ACHN (cell line): ENCODE results near the gene CDKN2D.
"Not testable (repeated sequence)": the region's sequence is repeated elsewhere in the genome, so short reads cannot be mapped to it uniquely, and the experiment has no call there.

Experiments used
- DNase-seq: peaks from one replicate; pipeline ENCODE4 v3.0.0-alpha.2; 2015
- in situ Hi-C: cut with HindIII; loops from 2 replicates; pipeline ENCODE4 v1.10.0; 2017; ENCODE audit warnings: low sequenced_read_pairs, low pct_ligation_motif_present, low pct_unique_long_range_greater_than_20kb

The CDKN2D gene

GRCh38 chr19:10583036-10583776 is 14.4 kb upstream of the CDKN2D start:
- no peak for DNase-seq
- in situ Hi-C loops: no loop called here

- DNase-seq: no peak
- in situ Hi-C loops: no loop called here
These were observed 13.3 kb upstream of the CDKN2D start for GRCh38 chr19:10582091-10582490.

- in situ Hi-C loops: no loop called here
- DNase-seq: peak; percentile 91
These were observed 12.3 kb upstream of the CDKN2D start for GRCh38 chr19:10580979-10581631.

GRCh38 chr19:10577951-10578350 is 9.2 kb upstream of the CDKN2D start:
- no peak for DNase-seq
- in situ Hi-C loops: no loop called here

GRCh38 chr19:10575011-10575716 is 6.4 kb upstream of the CDKN2D start:
- no peak for DNase-seq
- in situ Hi-C loops: no loop called here

- in situ Hi-C loops: no loop called here
These were observed 5.7 kb upstream of the CDKN2D start for GRCh38 chr19:10574462-10574861.

GRCh38 chr19:10573793-10574192 is 5.0 kb upstream of the CDKN2D start:
- DNase-seq, in situ Hi-C loops: not testable (repeated sequence)

More at GRCh38 chr19:10574462-10574861, 5.7 kb upstream of the CDKN2D start:
- no peak for DNase-seq

GRCh38 chr19:10568062-10568825 is 535 bp downstream of the CDKN2D start:
- DNase-seq: peak; percentile 35
- in situ Hi-C loops: no loop called here

- DNase-seq: no peak
- in situ Hi-C loops: no loop called here
These were observed 1.1 kb downstream of the CDKN2D start for GRCh38 chr19:10567656-10568055.

GRCh38 chr19:10566658-10567410 is 1.9 kb downstream of the CDKN2D start:
- in situ Hi-C loops: no loop called here

GRCh38 chr19:10566408-10566657 is 2.4 kb downstream of the CDKN2D start:
- no peak for DNase-seq
- in situ Hi-C loops: no loop called here

More at GRCh38 chr19:10566658-10567410, 1.9 kb downstream of the CDKN2D start:
- no peak for DNase-seq

- DNase-seq: peak; percentile 94
- in situ Hi-C loops: no loop called here
These were observed 3.0 kb downstream of the CDKN2D start, which contains the start of gene KRI1 for GRCh38 chr19:10565567-10566407. Gene KRI1 (minus strand): TSS chr19:10566010. CDS start chr19:10565999, 11 bp downstream.

GRCh38 chr19:10565028-10565566 is 3.7 kb downstream of the CDKN2D start:
- DNase-seq: peak; percentile 56
- in situ Hi-C loops: no loop called here

- DNase-seq: no peak
- in situ Hi-C loops: no loop called here
These were observed 6.2 kb downstream of the CDKN2D start for GRCh38 chr19:10562609-10563008.

GRCh38 chr19:10560154-10560553 is 8.6 kb downstream of the CDKN2D start:
- no peak for DNase-seq
- in situ Hi-C loops: no loop called here

GRCh38 chr19:10557603-10558197 is 11.1 kb downstream of the CDKN2D start:
- DNase-seq: no peak
- in situ Hi-C loops: no loop called here

- in situ Hi-C loops: no loop called here
These were observed 13.2 kb downstream of the CDKN2D start for GRCh38 chr19:10555610-10555973.

More at GRCh38 chr19:10555610-10555973, 13.2 kb downstream of the CDKN2D start:
- DNase-seq: no peak
